ENCODE measurements around the gene RMI2. TPM values are rescaled to one million over a fixed set of nuclear protein-coding genes. Genes with fewer than 3 reads are reported as not detected.

The RMI2 gene
- total and polyA plus RNA-seq, 2 of the 8 experiments (the other 6 are each of a cell fraction or from before 2014, with no cell fraction given) = 58.2 to 96.0 TPM

DNA sequence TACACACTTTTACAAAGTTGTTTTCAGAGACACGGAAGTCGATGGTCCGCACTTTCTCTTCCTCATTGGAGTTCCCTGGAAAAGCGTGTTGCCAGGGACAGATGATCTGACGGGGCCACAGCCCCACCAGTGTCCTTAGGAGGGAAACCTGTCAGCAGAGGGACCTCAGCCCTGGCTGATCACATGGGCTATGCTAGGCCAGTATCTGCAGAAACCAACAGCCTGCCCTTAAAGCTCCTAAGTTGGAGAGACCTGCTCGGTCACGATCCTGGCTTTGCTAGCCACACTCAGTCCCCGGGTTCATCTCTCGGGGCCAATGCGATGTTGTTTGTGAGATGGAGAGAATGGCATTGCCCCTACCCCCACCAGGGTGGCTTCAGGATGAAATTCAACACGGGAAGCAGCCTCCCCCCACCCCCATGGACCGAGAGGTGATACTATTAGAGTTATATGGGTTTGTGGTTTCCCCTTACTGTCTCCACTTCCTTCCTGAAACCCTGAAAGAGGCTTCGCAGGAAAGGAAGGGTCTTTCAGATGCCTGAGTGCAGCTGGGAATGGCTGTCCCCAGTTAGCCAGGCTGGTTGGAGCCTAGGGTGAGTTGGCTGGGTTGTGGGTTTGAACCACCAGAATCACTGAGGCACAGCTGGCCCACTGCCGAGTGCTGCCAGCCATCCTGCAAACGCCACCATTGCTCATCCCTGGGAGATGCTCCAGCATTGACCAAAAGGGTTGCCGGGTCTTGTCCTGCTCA, 16.6 kb downstream of the RMI2 start:
- Histone ChIP-seq H2BK5ac (ENCODE audit: low read depth, low read length) (no peak overlapping the region; the same call in 1 of the 2 replicates), H3K18ac (ENCODE audit: extremely low read depth, low read length) (no peak overlapping the region), H3K4me1 (replicated peaks in 1 of 4; ENCODE audit: control insufficient read depth in 3 of 4, insufficient read depth in 4 of 4, low read length in 3 of 4) (peaks cover 0 to 2% (median 0%) of the 10 kb centered on the region in 4 experiments; a peak in 2 of 7 replicates), H2BK12ac (ENCODE audit: low read depth, low read length) (peak overlapping the region; percentile 60; the same call in 1 of the 2 replicates), H3K27ac (ENCODE audit: low read depth, low read length) (no peak overlapping the region), H3K79me1 (ENCODE audit: low read depth, low read length) (no peaks in the 10 kb centered on the region), H3K9ac (replicated peaks in 1 of 4; ENCODE audit: extremely low read depth in 1 of 4, low read depth in 3 of 4, low read length in 3 of 4) (no peak overlapping the region), H3K4me3 (ENCODE audit: extremely low read depth in 1 of 4, insufficient read depth in 2 of 4, low read depth in 3 of 4, low read length in 4 of 4) (no peak overlapping the region), H3K9me3 (ENCODE audit: insufficient read depth in 2 of 2, low read depth in 1 of 2, low read length in 1 of 2) (no peaks in the 10 kb centered on the region), H4K5ac (ENCODE audit: insufficient read length, low read depth, low read length) (no peak overlapping the region), H4K8ac (ENCODE audit: extremely low read depth, insufficient read depth, low read length) (no peak overlapping the region), H3K14ac (ENCODE audit: insufficient read length) (no peak overlapping the region), H3K23ac (ENCODE audit: insufficient read length) (no peak overlapping the region), H2BK15ac (ENCODE audit: low read length) (peak overlapping the region; percentile 61; the same call in 1 of the 2 replicates), H2BK120ac (replicated peaks; ENCODE audit: low read depth, low read length) (peak overlapping the region; percentile 18), H4K91ac (replicated peaks; ENCODE audit: insufficient read length, low read length) (no peak overlapping the region), H3K56ac (replicated peaks; ENCODE audit: insufficient read length, low read depth, low read length) (no peak overlapping the region), H2BK20ac (ENCODE audit: low read length) (no peak overlapping the region), H3K27me3 (replicated peaks in 1 of 4; ENCODE audit: control insufficient read depth in 3 of 4, extremely low read depth in 1 of 4, insufficient read depth in 3 of 4, low read length in 3 of 4) (no peaks in the 10 kb centered on the region), H3K23me2 (ENCODE audit: low read depth, low read length) (no peaks in the 10 kb centered on the region), H3K4ac (replicated peaks; ENCODE audit: insufficient read length, low read depth, low read length) (no peak overlapping the region), H3K36me3 (ENCODE audit: control insufficient read depth in 2 of 4, insufficient read depth in 4 of 4, low read length in 3 of 4) (no peaks in the 10 kb centered on the region), H3K79me2 (ENCODE audit: control insufficient read depth in 1 of 2, insufficient read depth in 2 of 2, low read length in 2 of 2) (no peaks in the 10 kb centered on the region), H2AK5ac (ENCODE audit: low read depth, low read length) (peak overlapping the region; percentile 30; the same call in 1 of the 2 replicates), H2AFZ (ENCODE audit: low read length) (no peak overlapping the region), H3K4me2 (ENCODE audit: insufficient read depth in 1 of 2, low read depth in 2 of 2, low read length in 2 of 2) (no peak overlapping the region), H4K20me1 (replicated peaks in 1 of 2; ENCODE audit: control insufficient read depth in 1 of 2, insufficient read depth in 2 of 2, low read length in 2 of 2) (no peaks in the 10 kb centered on the region)
- TF ChIP-seq SUZ12 (IDR thresholded peaks at IDR 0.05; ENCODE audit: low read length) = no peak
- TF ChIP-seq SIRT6 (IDR thresholded peaks at IDR 0.05; ENCODE audit: low read length) = no peak
- no peak for TF ChIP-seq CBX8 (IDR thresholded peaks at IDR 0.05; ENCODE audit: borderline replicate concordance, low read depth, low read length)
- TF ChIP-seq POU5F1 (IDR thresholded peaks at IDR 0.05; ENCODE audit: low read depth, low read length) = no peak
- TF ChIP-seq KDM5A (IDR thresholded peaks at IDR 0.05; ENCODE audit: low read length) = no peak
- 0 out of 2 replicates have a peak, but pooled peaks have one; percentile 7 for TF ChIP-seq TAF1 (IDR thresholded peaks at IDR 0.05; ENCODE audit: low read depth, low read length)
- TF ChIP-seq SIN3A (conservative IDR thresholded peaks at IDR 0.05 in 1 of 2, IDR thresholded peaks at IDR 0.05 in 1 of 2; ENCODE audit: low read depth in 1 of 2, low read length in 2 of 2) = no peak
- TF ChIP-seq NANOG (IDR thresholded peaks at IDR 0.05; ENCODE audit: insufficient read depth, low read depth, low read length, poor library complexity, severe bottlenecking) = no peak
- POLR2A ChIA-PET (ENCODE audit: partially characterized antibody) = interaction anchor here (1.0 to 1.3 kb wide), 3 partner anchors 106 to 113 kb away, joined by 3 to 4 read pairs (median 3); partner anchors contain the start of gene SOCS1
- FAIRE-seq = no peak
- DNase-seq (ENCODE audit: low read depth in 1 of 2, low spot score in 2 of 2) = no peak
- CTCF ChIA-PET (ENCODE audit: partially characterized antibody) = interaction anchor here (5.8 kb wide), 1 partner anchor 11 kb away, joined by 36 read pairs; no protein-coding TSS in a partner anchor
- WGBS, 2 experiments (ENCODE audit: extremely low coverage in 1 of 2, insufficient coverage in 1 of 2, insufficient read length in 1 of 2, insufficient replicate concordance in 2 of 2, low coverage in 1 of 2, low lambda C conversion rate in 2 of 2, missing lambda C conversion rate in 1 of 2) = 91% methylated on average over 14 of the region's 16 CpGs; no CpG with 5 or more reads in 1 of the 2 experiments
